Transverse colon (tissue), 4 donors: ENCODE measurements around the gene GRIN3B. TPM values are rescaled to one million over a fixed set of nuclear protein-coding genes. Genes with fewer than 3 reads are reported as not detected.
"Not testable (repeated sequence)": the region's sequence is repeated elsewhere in the genome, so short reads cannot be mapped to it uniquely, and the experiment has no call there.

Source experiments
- DNase-seq: peaks from one replicate; pipeline ENCODE4 v3.0.0-alpha.2; 2019
- H3K27ac ChIP-seq, 4 donors: fragments of 200-600 bp; sonication (generic); 2 replicates each; pipeline ENCODE4 v1.5.1; 2016 to 2018; ENCODE audit warnings: inconsistent platforms in 4 of 4
- H3K27me3 ChIP-seq: fragments of 200-600 bp; sonication (generic); 2 replicates; pipeline ENCODE4 v1.5.1; 2017; ENCODE audit warnings: inconsistent platforms
- H3K36me3 ChIP-seq, 4 donors: fragments of 200-600 bp; sonication (generic); 2 replicates each; pipeline ENCODE4 v1.5.1; 2017 to 2019; ENCODE audit warnings: inconsistent platforms in 4 of 4
- H3K4me1 ChIP-seq, 4 donors: fragments of 200-600 bp; sonication (generic); 2 replicates each; pipeline ENCODE4 v1.5.1; 2017 to 2020; ENCODE audit warnings: inconsistent platforms in 4 of 4
- H3K4me3 ChIP-seq, 4 donors: fragments of 200-600 bp; sonication (generic); 1 replicate in 1 of 4; 2 replicates in 3 of 4; pipeline versions ENCODE4 v1.5.1 to v1.6.1; 2017 to 2019; ENCODE audit warnings: inconsistent platforms in 4 of 4
- H3K9me3 ChIP-seq, 2 donors: fragments of 200-600 bp; sonication (generic); 2 replicates each; pipeline ENCODE4 v1.5.1; 2017 to 2019; ENCODE audit warnings: inconsistent platforms in 2 of 2
- EP300 ChIP-seq: sonication (generic); formaldehyde crosslinking; IDR thresholded peaks from one replicate; pipeline ENCODE4 v1.6.1; 2017; ENCODE audit warnings: antibody characterized with exemption, low read depth
- POLR2A ChIP-seq: fragments of 450-650 bp; IDR thresholded peaks from one replicate; pipeline ENCODE4 v1.6.1; 2016; ENCODE audit warnings: antibody characterized with exemption, mild to moderate bottlenecking, moderate library complexity
- POLR2AphosphoS5 ChIP-seq, 3 donors: sonication (generic); formaldehyde crosslinking; IDR thresholded peaks; one replicate each; pipeline ENCODE4 v1.6.1; 2016; ENCODE audit warnings: antibody characterized with exemption in 3 of 3
- WGBS, 2 donors: methylation state at CpG; one replicate each; pipeline ENCODE4 v1.1.5; 2018; ENCODE audit warnings: low coverage in 1 of 2; 5-methylcytosine and 5-hydroxymethylcytosine counted together
- in situ Hi-C, 4 donors: fragments of 200-750 bp; cut with MboI; loops; one replicate each; pipeline versions ENCODE4 v1.15.0 to v1.15.1; 2017; ENCODE audit warnings: low sequenced_read_pairs in 3 of 4, low pct_ligation_motif_present in 1 of 4, low pct_unique_long_range_greater_than_20kb in 1 of 4
- intact Hi-C: fragments of 100-400 bp; cut with DNase I; formaldehyde crosslinking; loops from one replicate; pipeline ENCODE4 v1.15.1; 2023; ENCODE audit warnings: low total_unique reads
- total RNA-seq, 4 donors: library from RNA; depleted of rRNA; stranded (reverse); fragments of >200 nt; gene quantifications; one replicate each; pipeline ENCODE4 v1.1.0, GENCODE V29; 2016
- TF ChIP-seq, protein P1 (sequence below), 5 experiments: fragments of 200-600 bp in 3 of 5; fragments of 450-650 bp in 2 of 5; sonication (generic) in 3 of 5; IDR thresholded peaks; 1 replicate in 2 of 5; 2 replicates in 3 of 5; pipeline ENCODE4 v1.5.1; 2016 to 2017; ENCODE audit warnings: antibody characterized with exemption in 5 of 5, inconsistent platforms in 3 of 5, mild to moderate bottlenecking in 2 of 5, moderate library complexity in 1 of 5

The GRIN3B gene
- total RNA-seq, 4 donors from 2014 or later: 1.6 TPM; not detected in 3

DNA sequence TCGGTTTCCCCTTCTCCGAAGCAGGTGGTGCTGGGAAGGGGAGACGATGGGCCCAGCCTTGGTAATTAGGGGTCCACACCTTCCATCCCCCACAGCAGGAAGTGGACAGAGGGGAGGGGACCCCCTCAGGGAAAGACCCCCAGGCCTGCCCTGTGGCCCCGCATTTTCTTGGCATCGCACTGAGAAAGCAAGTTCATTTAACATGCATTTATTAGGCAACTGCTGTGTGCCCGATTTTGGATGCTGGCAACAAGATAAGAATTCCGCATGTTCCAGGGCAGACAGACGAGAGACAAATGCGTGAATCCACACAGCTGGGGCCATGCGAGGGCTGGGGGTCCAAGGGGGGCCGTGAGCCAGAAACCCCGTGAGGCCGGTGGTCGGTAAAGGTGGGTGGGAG lies 45.9 kb upstream of the GRIN3B start:
- intact Hi-C loops: no loop called here
- peaks cover 4% of the 10 kb centered on the region for H3K27me3 ChIP-seq
- 74% methylated on average over 14 of the region's 14 CpGs; no CpG with 5 or more reads in 1 of the 2 donors for WGBS, 2 donors
- no peak for TF ChIP-seq POLR2A
- no peak for TF ChIP-seq POLR2AphosphoS5 (IDR thresholded peaks at IDR 0.05)
- no peak for TF ChIP-seq EP300
- TF ChIP-seq, protein P1, sequence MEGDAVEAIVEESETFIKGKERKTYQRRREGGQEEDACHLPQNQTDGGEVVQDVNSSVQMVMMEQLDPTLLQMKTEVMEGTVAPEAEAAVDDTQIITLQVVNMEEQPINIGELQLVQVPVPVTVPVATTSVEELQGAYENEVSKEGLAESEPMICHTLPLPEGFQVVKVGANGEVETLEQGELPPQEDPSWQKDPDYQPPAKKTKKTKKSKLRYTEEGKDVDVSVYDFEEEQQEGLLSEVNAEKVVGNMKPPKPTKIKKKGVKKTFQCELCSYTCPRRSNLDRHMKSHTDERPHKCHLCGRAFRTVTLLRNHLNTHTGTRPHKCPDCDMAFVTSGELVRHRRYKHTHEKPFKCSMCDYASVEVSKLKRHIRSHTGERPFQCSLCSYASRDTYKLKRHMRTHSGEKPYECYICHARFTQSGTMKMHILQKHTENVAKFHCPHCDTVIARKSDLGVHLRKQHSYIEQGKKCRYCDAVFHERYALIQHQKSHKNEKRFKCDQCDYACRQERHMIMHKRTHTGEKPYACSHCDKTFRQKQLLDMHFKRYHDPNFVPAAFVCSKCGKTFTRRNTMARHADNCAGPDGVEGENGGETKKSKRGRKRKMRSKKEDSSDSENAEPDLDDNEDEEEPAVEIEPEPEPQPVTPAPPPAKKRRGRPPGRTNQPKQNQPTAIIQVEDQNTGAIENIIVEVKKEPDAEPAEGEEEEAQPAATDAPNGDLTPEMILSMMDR (IDR thresholded peaks at IDR 0.05): no peak
- no peak overlapping the region for H3K4me3 ChIP-seq
- no peak for DNase-seq
- H3K27ac ChIP-seq: no peak overlapping the region
- in situ Hi-C loops: no loop called here
- H3K9me3 ChIP-seq: no peaks in the 10 kb centered on the region
- peaks cover 20 to 43% (median 25%) of the 10 kb centered on the region in 4 donors for H3K4me1 ChIP-seq
- no peaks in the 10 kb centered on the region for H3K36me3 ChIP-seq

DNA sequence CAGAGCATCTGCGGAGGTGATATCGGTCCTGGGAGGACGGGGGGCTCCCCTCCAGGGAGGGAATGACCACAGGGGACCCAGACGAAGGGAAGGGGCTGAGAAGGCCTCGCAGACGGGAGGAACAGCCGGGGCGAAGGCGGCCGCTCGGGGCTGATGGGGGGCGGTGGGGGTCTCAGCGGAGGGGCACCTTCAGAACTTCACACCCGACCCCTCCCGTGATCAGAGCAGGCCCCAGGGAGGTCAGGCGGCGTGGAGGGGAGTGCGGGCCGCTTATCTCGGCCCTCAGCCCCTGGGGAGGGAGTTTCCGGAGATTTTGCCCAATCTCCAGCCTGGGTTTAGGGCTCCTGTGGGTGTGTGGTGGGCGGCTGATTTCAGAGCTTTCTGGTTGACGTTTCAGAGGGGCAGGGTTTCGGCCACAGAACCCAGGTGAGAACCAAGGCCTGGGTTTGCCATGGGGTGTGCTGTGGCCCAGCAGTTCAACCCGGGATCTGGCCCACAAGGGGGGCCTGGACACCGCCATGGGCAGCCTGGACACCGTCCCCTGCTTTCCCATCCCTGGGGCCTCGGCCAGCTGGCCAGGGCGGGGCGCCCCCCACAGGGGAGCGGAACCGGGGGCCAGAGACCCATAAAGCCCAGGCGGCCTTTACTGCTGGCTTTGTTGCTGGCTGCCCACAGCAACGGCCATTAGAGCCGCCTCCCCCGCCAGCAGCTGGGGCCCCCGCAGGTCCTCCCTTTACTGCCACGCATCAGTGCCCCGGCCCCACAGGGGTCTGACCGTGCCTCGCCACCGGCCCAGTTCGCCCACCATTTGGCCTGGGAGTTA lies 45.3 kb upstream of the GRIN3B start:
- 72% methylated on average over 43 of the region's 43 CpGs; no CpG with 5 or more reads in 1 of the 2 donors for WGBS, 2 donors
- peaks cover 20 to 43% (median 25%) of the 10 kb centered on the region in 4 donors for H3K4me1 ChIP-seq
- H3K4me3 ChIP-seq: no peak overlapping the region
- DNase-seq: peak; percentile 51
- peaks cover 4% of the 10 kb centered on the region for H3K27me3 ChIP-seq
- H3K9me3 ChIP-seq: no peaks in the 10 kb centered on the region
- intact Hi-C loops: no loop called here
- H3K36me3 ChIP-seq: no peaks in the 10 kb centered on the region
- TF ChIP-seq POLR2AphosphoS5 (IDR thresholded peaks at IDR 0.05) (no peak), POLR2A (no peak), EP300 (no peak)
- TF ChIP-seq, protein P1 (IDR thresholded peaks at IDR 0.05): no peak
- in situ Hi-C loops: no loop called here
- H3K27ac ChIP-seq: no peak overlapping the region

DNA sequence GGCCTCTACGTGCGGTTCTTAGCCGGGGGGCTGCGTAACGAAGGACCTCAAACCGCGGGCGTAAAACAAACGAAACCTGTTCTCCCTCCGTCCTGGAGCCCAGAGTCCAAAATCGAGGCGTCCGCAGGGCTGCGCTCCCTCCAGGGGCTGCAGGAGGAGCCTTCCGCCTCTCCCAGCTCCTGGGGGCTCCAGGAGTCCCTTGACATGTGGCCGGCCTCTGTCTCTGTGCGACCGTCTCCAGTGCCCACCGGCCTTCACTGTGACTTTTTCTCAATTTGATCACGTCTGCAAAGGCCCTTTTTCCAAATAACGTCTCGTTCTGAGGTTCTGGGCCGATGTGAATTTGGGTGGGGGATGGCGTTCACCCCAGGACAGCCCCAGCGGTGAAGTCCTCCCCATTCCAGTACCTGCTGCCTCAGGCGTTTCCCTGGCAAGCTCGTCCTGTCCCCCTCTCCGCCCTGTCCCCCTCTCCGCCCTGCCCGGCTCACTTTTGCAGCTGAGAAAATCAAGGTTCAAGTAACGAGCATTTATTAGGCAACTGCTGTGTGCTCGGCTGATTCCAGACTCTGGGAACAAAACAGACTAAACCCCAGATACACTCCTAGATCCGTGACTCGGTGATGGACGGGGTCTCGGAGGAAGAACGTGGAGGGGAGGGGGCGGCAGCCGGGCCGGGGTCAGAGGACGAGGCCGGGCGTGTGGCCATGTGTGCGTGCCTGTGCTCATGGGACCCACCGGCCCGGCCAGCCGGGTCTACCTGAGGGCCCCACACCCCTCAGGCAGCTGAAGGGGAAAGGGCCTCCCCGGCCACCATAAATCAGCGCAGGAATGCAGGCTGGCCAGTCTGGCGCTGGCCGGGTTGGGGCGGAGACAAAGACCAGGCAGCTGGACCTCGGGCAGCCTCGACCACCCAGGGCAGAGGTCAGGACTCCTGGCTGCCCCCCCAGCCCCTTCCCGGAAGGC lies 44.1 kb upstream of the GRIN3B start:
- Histone ChIP-seq H3K36me3 (no peaks in the 10 kb centered on the region), H3K27me3 (peaks cover 4% of the 10 kb centered on the region), H3K9me3 (no peaks in the 10 kb centered on the region), H3K4me1 (peaks cover 20 to 43% (median 25%) of the 10 kb centered on the region in 4 donors), H3K4me3 (no peak overlapping the region), H3K27ac (no peak overlapping the region)
- TF ChIP-seq POLR2A: no peak
- TF ChIP-seq, protein P1 (IDR thresholded peaks at IDR 0.05): no peak
- no peak for TF ChIP-seq POLR2AphosphoS5 (IDR thresholded peaks at IDR 0.05)
- TF ChIP-seq EP300: no peak
- peak; percentile 41 for DNase-seq
- in situ Hi-C loops (no loop called here), intact Hi-C loops (no loop called here)
- 60 to 71% methylated on average over 1 to 53 of the region's 55 CpGs for WGBS, 2 donors

DNA sequence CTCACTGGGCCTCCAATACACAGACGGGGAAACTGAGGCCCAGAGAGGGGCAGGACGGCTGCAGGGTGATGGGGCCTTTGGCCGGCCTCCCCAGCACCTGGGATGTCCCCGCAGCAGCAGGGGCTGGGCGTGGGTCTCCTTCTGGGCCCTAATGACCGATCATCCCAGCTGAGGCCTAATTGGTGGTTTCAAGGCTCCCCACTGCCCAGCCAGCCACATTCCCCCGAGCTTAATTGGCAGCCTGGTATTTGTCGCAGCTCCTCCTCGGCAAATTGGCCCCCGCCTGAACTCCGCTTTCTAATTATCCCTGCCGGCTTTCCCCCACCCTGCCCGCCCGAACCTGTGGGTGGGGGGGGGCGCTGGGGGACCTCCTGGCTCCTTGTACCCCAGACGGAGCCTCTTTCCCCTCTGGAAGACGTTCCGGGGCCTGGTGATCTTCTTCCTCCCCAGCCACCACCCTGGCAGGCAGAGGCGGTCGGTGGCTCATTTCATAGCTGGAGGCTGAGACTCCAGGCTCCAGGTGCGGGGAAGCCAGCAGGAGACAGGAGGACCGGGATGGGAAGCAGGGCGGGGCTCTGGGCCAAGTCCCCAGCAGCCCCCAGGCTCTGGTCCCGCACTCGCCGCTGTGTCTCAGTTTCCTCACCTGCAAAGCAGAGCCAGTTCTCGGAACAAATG lies 43.3 kb upstream of the GRIN3B start:
- no peak overlapping the region for H3K27ac ChIP-seq
- in situ Hi-C loops: no loop called here
- H3K9me3 ChIP-seq: no peaks in the 10 kb centered on the region
- intact Hi-C loops: no loop called here
- H3K36me3 ChIP-seq: no peaks in the 10 kb centered on the region
- 41% methylated on average over 27 of the region's 27 CpGs; no CpG with 5 or more reads in 1 of the 2 donors for WGBS, 2 donors
- no peak for DNase-seq
- peaks cover 17 to 36% (median 26%) of the 10 kb centered on the region in 4 donors for H3K4me1 ChIP-seq
- TF ChIP-seq POLR2A (no peak), POLR2AphosphoS5 (IDR thresholded peaks at IDR 0.05) (no peak)
- H3K4me3 ChIP-seq: no peak overlapping the region
- H3K27me3 ChIP-seq: peaks cover 4% of the 10 kb centered on the region

DNA sequence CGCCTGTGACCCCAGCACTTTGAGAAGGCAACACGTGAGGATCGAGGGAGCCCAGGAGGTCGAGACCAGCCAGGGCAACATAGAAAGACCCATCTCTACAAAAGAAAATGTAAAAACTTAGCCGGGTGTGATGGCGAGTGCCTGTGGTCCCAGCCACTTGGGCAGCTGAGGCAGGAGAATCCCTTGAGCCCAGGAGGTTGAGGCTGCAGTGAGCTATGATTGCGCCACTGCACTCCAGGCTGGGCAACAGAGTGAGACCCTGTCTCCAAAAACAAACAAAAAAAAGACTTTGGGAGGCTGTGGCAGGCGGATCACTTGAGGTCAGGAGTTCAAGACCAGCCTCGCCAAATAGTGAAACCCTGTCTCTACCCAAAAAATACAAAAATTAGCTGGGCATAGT lies 42.6 kb upstream of the GRIN3B start:
- intact Hi-C loops, in situ Hi-C loops, DNase-seq, H3K27me3 ChIP-seq, H3K4me3 ChIP-seq, H3K36me3 ChIP-seq, H3K9me3 ChIP-seq, H3K27ac ChIP-seq: not testable (repeated sequence)
- H3K4me1 ChIP-seq: peaks cover 16 to 33% (median 26%) of the 10 kb centered on the region in 4 donors
- WGBS, 2 donors: 80 to 95% methylated on average over 2 to 9 of the region's 9 CpGs
